OCI-M1 (cell line): Measurements from ENCODE around the gene ANO6.

Experiments
- DNase-seq: peaks from one replicate; lab custom pipeline; 2025; lab: John Stamatoyannopoulos, UW

The ANO6 gene

DNA sequence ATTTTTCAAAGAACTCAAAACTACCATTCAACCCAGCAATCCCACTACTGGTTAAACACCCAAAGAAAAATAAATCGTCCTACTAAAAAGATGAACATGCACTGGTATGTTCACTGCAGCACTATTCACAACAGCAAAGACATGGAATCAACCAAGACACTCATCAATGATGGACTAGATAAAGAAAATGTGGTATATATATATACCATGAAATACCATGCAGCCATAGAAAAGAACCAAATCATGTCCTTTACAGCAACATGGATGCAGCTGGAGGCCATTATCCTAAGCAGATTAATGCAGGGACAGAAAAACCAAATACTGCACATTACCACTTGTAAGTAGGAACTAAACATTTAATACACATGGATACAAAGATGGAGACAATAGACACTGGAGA lies 3.8 kb upstream of the ANO6 start:
- no peak for DNase-seq

DNA sequence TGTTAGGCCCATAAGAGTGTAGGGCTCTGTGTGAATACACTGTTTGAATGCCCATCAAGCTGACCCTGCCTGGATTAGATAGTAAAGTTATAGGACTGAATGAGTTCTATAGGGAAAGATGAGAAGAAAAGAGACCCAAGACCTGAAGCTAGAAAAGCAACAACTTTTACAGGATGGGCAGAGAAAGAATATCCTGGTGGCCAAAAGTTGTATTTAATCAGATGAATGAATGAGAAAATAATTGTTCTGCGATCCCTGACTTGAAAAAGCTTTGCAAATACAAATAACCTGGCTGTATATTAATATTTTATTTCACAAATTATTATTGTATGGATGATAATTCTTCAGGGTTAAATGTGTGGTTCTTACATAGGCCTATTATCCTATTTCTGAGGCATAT lies 2.8 kb upstream of the ANO6 start:
- DNase-seq, result no peak

DNA sequence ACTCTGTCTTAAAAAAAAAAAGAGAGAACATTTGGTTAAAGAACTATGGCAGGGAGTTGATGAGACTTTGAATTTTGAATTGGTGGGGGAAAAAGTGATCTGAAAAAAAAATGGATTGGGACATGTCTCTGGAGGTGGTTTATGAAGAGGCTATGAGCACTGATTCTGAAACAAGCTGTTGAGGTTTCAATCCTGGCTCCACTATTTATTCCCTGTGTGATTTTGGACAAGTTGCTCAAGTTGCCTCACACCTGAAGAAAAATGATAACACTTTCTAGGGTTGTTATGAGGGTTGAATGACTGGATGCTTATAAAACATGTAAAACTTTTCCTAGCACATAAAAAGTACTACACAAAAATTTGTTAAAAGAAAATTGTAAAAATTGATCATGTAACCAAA lies 1.8 kb upstream of the ANO6 start:
- DNase-seq, result no peak

DNA sequence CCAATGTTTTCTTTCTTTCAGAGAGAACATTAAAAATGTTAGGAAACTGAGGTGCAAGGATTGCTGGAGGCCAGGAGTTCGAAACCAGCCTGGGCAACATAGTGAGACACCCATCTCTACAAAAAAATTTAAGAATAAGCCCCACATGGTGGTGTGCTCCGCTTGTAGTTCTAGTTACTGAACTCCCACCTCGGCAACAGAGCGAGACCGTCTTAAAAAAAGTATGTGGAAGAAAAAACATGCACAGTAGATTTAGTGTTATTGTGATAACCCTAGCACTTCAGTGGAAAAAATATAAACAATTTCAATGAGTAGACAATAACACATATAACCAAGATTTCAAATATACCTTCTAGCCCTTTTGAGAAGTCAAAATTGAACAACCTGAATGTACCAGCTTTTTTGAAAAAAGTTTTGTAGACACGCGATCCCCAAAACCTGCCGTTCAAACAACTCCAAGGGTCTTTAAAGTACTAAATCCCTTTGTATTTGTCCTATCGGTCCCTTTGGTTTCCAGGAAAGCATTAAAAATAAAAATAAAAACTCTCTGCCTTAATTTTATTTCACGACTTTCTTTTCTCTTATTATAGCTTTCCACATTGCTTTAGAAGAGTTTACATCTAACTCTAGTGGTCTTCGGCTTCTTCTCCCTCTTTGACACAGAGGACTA lies 1.0 kb upstream of the ANO6 start:
- peak; percentile 55 for DNase-seq

DNA sequence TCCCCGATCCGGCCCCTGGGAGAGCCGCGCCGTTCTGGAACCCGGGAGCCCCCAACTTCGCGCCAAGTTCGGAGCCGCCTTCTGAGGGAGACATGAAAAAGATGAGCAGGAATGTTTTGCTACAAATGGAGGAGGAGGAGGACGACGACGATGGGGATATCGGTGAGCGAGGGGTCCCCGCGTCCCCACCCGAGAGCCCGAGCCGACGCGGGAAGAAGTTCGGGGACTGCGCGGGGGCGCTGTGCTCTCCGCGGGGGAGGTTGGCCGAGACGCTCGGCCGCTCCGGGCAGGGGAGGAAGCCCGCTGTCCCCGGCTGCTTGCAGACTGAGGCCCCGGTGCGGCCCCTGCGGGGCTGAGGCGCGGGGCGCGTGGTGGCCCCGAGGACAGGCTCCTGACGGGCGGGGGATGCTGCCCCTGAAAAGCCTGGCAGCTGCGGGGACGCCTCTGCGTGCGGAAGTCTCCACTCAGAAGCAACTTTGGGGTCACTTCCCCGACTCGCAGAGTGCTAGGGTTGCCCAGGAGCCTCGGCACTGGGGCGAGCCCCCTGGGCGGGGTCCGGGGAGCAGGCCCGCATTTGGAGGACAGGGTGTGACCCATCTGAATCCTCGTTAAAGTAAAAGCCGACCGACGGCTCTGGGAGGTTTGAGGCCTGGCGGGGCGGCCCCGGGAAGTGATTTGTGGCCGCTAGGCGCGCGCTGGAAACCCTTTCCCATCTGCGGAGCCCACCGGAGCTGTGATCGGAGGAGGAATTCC lies 511 bp downstream of the ANO6 start:
- DNase-seq, result peak; percentile 62

DNA sequence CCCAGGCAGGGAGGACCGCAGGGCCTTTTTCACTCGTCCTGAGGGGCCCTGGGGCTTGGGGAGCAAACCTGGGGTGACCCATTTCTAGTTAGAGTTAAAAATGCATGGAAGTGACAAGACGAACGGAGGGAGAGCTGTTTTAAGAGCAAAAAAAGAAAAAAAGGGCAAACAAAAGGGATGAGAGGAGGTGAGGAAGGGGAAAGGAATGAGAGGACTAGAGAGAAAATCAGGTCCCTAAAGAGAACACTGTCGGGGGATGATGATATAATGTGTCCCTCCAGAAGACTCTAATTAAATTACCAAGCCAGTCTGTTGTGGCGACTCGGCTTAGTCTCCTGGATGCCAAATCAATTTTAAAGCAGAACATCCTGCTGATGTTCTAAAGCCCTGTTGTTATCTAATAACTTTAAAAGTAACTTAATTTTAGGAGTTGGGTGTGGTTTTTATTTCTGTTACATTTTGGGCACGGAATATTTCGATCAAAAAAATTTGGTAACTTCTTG lies 1.1 kb downstream of the ANO6 start:
- DNase-seq, result peak; percentile 37

DNA sequence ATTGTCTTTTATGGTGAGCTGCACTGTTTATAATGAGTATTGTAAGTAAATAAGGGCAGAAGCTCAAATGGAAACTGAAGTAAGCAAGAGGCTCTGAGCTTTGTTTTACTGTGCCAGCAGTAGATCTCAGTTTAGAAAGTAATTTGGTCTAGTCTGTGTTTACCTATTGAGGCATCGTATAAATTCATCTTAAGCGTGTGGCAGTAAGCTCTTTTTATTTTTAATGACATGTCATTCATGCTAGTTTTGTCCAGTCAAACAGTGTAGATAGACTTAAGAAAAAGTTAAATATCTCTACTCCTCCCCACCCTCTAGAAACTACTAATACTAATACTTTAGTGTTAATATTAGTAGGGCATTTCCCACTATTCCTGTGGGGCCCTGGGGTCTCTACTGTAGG lies 2.0 kb downstream of the ANO6 start:
- no peak for DNase-seq

DNA sequence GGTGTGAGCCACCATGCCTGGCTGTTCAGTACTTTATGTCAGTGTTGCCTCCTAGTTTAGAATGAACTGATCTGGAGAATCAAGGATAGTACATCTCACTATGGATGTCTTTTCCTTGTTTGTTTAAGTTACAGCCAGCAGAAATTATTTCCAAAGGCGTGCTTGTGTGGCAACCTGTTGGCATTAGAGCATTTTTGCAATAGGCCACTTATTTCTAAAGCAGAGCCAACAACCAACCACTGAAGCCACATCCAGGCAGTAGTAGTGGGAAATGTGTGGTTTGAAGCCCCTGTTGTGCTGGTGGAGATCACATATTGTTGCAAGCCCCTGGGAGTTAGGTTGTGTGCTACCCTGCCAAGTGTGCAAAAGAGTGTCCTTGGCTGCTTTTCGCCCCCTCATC lies 3.7 kb downstream of the ANO6 start:
- DNase-seq, result no peak

DNA sequence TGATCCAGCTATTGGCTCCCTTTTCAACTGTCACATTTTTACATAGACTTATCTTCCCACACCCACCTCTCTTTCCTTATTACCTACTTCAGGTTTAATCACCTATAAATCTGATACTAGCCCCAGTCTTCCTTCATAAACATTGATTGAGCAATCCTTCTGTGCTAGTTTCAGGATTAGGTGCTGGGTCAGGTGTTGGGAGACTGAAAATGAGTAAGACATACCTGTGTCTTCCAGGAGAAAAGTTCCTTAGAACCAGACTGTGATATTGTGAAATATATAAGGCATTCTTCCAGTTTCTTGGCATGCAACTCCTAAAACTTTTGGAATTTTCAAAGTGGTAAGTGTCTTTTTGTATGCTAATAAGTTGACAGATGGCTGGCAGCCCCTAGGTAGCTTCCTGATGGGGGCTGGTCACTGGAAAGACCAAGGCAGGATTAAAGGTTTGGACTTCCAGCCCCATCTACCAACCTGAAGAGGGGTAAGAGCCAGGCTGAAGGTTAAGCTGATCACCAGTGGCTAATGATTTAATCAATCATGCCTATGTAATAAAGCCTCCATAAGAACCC lies 4.6 kb downstream of the ANO6 start:
- no peak for DNase-seq

DNA sequence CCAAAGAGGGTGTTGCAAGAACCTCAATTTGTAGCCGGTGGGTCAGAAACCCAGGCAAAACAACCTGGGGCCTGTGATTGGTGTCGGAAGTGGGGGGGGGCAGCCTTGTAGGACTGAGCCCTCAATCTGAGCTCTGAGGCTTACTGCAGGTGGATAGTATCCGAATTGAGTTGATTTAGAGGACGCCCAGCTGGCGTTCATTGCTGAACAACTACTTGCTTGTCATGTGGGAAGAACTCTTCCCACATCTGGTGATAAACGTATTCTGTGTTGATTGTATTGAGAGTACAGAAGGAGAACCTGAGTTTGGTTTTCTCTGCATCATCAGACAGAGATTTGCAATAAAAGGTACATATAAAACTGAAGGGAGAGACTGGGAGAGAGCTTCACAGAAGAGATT lies 5.1 kb downstream of the ANO6 start:
- no peak for DNase-seq

DNA sequence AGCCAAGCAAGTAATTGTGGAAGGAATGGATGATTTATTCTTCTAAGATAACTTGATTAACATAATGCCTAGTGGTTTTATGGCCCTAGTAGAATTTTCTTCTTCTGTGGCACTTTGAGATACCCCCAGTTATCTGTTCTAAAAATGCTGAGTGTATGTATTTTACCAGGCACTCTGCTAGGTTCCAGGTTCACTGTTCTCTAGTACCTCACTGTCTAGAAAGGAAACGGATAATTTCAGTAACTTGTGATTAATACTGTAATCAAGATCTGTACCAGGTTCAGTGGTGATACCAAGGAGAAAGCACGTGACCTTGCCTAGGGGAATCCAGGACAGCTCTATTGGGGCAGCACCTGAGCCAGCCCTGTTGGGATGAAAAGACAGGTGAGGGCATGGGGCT lies 8.0 kb downstream of the ANO6 start:
- no peak for DNase-seq

DNA sequence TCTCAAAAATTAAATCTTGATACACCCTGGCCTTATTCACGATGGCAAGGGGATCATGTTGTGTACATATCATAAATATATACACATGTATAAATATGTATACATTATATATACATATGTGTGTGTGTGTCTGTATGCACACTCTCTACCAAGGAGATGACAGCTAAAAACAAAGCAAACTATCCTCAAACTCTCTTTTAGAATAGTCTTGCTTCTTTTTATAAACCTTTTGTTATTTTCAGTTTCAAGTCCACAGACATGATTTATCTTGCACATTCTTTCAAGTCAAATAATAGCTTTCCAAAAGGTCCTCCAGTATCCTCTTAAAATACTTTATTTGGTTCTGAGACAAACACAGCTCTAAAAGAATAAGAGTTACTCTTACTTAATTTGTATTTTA lies 8.4 kb downstream of the ANO6 start:
- DNase-seq, result no peak

DNA sequence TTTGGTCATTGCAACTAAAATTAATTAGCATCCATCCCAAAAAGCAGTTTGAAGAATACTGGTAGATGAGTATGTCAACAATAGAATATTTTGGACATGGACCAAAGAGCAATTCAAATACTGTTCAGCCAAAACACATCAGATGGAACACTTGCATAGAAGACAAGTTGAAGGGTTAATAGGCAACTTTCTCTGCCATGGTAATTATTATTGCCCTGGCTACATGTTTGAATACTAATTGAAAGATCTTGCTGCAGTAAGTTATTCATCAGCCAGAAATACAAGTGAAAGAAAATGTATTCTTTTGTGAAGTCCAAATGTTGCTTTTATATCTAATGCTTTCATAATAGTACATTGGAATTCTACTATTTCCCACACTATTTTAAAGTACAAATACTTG lies 10.1 kb downstream of the ANO6 start:
- DNase-seq, result no peak

DNA sequence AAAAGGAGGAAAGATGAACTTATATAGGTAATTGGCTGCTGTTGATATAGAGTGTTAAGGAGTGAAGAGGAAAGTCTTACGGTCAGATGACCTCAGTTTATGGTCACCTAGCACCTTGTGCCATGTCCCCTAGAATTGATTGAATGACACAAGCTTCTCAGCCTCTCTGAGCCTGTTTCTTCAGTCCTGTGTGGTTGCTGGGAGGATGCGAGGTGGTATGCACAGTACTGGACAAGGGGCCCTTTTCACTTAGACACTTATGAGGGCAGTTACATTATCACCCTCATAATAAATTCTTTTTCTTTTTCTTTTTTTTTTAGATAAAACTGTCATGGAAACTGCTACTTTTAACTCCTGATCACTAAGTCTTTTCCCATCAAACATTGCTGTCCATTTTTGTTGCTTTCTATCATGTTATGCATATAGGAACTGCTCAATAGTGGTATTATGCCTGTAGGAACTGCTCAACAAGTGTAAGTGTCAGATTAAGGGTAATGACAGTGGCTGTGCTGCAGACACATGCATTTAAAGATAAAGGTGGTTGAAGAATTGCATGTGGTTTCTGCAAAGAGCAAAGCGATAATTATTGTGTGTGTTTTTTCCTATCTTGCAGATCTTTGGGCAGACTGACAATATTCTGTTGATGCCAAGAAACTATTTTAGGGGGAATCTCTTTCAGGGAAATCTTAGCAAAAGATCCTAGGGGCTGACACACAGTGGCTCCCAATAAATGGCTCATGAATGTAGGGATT lies 11.6 kb downstream of the ANO6 start:
- peak; percentile 78 for DNase-seq

DNA sequence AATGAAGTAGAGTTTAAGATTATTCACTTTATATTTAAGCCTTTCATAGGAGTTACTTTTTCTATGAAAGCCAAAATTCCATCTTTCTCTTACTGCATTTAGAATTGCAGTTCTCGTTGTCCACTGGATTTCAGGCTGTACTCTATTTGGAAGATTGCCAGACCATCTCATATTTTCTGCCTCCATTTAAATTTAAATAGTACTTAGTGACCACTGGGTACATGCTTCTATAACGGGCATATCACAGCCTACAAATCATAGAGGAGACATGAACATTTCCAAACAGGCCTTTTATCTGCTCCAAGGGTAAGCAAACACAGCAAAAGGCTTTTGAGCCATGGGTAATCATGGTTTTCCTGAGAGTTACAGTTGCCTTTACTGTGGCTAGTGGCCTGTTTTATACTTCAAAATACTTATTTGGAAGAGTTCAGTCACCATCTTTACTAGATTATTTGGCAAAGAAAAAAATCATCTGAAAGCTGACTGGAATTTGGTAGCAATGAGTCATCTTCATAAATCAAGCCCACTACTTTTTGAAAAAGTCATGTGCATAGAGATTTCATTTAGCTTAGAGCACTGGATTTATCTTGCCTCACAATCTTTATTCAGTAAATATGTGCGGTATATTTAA lies 15.7 kb downstream of the ANO6 start:
- DNase-seq, result no peak

DNA sequence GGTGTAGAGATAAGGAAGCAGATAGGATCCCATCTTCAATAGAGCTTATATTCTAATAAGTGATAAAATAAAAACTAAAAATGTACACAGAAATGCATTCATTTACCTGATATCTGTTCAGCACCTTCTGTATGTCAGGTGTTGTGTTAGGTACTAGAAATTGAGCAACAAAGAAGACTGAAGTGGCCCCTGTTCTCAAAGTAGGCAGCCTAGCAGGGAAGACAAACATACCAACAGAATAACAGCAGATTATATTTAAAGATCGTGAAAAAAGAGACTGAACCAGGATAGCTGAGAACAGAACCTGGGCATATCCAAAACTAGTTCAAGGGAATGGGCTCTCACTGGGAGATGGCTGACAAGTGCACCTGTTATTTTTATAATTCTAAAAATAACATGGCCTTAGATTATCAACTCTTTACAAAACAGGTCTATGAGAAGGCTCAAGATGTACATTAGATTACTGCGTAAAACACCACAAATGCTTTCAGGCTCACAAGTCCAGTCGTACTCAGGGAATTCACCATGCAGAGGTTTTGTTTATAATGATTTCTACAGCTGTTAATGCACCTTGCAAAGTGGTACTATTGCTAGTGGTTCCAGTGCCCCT lies 16.4 kb downstream of the ANO6 start:
- DNase-seq, result no peak

DNA sequence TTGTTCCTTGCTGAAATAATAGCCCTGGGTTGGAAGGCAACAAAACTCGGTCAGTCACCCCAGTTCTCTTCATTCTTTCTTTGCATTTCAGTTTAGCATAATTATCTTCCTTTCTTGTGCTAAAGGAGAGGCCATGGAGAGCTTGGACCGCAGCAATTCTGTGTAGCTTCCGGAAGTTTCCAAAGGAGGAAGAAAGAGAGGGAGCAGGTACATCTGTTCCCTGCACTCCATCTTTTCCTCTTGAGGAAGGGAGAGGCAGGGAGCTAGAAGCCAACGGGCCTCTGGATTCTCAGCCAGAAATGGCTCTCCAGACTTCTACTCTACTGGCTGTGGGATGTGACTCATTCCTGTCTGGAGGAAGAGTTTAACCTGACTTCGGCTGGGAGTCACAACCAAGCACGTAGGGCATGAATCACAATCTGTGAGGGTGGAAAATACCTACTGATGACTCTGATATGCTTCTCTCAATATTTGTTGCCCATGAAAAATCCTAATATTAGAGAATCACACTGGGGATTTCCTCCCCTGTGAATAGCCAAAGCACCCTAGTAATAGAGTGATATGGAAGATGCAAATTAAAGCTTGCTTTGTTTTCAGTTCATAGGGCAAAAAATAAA lies 17.0 kb downstream of the ANO6 start:
- DNase-seq, result no peak

DNA sequence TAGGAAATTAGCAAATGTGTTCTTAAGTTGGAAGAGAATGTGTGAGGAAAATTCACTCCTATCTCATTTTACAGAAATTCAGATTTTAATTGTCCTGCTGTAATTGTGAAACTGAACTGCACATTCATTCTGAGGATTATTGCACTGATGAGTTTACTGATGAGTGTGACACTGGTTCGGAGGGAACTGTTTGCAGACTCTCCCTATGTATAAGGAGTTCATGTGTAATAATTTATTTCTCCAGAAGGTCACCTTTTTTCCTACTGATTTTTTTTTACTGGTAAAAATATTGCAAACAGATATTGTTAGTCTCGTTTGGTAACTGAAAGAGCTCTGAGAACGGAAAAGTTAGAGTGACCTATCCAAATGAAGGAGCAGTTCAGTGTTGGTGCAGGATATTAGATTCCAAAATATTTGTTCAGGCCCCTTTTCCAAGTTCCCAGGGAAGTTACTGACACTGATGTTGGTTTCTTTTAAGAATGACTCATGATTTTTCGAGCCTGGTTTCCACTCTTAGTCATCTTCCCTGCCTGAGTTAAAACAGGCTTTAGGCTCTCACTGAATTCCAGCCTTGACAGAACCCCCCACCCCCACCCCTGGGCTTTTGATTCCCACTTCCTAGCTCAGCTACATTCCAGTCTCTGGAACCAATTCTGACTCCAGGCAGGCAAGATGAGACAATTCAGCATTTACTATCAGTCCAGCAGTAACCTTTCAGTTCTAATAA lies 18.4 kb downstream of the ANO6 start:
- DNase-seq, result peak; percentile 56

DNA sequence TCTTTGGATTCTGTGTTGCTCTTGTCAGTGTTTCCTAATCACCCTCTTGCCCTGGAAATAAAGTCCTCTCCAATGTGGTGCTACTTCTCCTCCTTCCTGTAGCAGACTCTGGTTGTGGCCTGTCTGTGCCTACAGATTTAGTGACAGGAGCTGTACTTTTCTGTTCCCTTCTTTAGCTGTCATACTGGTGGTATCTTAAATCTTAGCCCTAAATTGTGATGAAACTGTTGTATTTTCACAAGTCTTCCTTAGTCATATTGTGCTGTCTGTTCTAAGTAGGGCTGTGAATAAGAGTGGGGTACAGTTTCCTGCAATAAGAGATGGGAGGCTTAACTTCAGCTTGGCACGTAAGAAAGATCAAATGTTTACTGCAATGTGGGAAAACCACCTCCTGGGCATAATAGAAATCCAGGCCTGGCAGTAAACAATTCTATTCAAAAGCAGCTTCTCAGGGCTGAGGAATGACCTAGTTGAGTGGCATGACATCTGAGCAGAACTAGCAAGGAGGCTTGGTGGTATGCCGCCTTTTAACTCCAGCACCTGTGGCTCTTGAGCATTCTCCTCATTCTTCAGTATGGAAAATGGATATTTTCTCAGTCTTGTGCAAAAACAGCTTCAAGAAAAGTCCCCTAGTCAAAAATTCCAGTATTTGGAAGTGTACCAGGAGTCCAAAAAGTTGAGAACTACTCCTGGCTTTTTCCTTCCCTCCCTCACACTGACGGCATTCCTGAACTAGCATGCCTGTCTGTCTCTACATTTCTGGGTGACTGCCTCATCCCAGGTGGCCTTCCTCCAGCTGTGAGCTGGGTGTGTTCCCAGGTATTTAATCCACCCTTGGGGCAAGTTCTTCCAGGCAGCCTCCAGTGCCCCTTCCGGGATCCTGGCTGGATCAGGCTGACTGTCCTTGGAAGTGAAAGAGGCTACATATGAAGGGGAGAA lies 19.5 kb downstream of the ANO6 start:
- peak; percentile 44 for DNase-seq
